Embryonic facial prominence (tissue), 1 donor: ENCODE measurements around the gene WDR54.
"Not testable (repeated sequence)": the region's sequence is repeated elsewhere in the genome, so short reads cannot be mapped to it uniquely, and the experiment has no call there.

Source experiments
- DNase-seq: peaks from one replicate; pipeline ENCODE4 v3.0.0-alpha.2; 2016; ENCODE audit errors: extremely low spot score

Gene WDR54

DNA sequence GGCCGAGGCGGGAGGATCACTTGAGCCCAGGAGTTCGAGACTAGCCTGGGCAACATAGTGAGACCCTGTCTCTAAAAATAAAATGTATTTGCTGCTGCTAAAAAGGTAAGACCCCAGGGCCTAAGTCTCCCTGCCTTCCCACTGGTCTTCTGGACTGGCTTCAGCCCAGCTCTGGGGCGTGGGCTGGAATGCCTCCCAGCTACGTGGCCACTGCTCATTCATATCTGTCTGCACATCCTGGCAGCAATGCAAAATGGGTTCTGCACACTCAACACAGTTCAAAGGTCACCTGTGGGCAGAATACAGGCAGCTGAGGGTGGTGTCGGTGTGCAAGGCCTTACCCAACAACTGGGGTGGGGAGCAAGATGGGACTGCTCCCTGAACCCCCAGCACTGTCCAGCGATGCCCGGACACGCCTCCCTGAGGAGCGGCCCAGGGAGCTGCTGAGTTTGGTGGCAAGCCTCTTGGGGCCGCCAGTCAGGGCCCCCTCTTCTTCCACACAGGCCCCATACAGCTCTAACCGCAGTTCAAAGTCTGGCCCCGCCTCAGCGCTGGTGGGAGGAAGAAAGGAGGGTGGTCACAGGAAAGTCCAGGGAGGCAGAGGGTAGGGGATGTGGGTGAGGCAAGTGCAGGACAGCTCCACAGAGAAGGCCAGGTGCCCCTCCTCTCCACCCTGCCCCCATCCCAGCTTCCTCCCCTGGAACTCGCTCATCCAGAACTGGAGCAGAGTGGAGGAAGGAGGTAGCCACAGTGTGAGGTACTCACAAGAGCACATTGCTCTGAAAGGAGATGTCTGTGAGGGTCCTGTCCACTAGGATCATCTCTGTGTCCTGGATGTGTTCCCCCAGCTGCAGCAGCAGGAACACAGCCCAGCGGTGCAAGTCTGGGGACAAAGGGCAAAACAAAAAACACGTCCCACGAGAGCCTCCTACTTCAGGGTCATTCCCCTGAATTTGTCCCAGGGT is 8.2 kb downstream of the WDR54 start:
- DNase-seq = no peak

DNA sequence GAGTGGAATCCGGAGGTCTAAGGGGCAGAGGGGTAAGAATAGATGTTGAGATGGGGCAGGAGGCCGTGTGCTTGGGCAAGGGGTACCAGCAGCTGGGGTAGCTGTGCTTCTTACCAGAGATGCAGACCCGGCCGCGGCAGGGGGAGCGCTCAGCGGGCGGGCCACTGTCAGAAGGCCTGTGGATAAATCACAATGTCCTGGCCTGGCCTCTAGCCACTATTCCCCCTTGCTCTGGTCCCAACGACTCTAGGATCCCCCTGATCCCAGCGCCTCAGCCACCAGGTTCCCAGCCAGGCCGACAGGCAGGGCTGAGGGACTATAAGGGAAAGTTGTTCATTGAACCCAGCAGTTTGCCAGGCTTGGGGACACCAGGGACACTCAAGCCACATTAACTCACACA is 9.0 kb downstream of the WDR54 start:
- no peak for DNase-seq

DNA sequence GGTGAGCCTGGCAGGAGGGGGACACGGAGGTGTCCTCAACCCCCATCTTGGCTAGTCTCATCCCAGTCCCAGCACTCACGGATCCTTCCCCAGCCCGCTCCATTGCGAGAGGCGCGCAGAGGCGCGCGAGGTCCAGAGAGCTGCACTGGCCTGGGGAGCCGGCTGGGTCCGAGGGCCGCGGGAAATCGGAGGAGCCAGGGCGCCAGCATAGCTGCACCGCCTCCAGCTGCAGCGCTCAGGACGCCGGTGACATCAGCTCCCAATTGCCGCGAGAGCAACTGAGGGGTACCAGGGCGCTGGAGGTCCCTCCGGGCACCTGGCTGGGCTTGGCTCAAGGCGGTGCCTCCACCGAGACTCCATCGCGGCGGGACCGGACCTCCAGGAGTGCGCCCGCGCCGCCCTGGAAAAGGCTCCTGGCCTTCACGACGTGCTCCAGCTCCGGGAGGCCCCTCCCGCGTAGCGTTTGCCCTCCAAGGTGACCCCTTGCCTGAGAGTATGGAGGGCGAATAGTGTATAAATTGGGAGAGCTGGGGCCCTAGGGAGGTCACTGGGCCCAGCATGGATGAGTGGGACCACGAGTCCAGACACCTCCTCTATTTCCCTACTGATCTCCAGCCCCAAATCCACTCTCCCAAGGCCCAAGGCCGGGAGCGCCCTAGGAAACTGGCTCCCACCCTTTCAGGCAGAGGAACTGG is 14.7 kb downstream of the WDR54 start:
- no peak for DNase-seq

DNA sequence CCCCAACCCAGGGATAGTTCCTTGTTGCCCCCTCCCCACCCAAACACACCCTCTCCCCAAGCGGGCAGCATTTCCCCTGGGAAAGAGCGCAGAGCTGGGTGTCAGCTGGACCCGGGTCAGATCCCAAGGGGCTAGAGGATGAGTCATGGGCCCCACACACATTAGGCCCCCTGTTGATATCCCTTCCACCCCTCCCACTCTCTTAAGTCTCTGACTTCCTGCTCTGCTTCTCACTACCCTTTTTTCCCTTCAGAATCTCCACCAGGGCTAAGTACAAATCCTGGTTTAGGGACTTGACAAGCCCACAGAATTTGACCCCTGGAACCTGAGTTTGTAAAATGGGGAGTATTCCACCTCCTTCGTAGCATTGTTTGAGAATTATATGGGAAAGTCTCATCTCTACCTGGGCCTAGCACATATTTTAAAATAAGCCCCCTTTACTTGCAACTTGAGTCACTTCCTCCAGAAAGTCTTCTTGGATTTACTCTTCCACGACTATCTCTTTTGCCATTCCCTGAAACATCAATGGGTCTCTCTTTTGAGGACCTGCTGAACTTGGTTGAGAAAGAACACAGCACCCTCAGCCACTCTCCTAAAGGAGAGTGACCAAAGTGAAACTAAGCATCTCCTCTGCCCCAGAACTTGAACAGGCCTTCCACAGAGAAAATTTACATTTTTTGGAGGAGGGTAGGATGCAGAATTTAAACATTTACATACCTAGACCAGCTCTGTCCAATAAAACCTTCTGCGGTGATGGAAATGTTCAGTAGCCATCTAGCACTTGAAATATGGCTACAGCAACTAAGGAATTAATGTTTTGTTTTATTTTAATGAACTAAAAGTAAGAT is 15.5 kb downstream of the WDR54 start:
- DNase-seq = no peak

DNA sequence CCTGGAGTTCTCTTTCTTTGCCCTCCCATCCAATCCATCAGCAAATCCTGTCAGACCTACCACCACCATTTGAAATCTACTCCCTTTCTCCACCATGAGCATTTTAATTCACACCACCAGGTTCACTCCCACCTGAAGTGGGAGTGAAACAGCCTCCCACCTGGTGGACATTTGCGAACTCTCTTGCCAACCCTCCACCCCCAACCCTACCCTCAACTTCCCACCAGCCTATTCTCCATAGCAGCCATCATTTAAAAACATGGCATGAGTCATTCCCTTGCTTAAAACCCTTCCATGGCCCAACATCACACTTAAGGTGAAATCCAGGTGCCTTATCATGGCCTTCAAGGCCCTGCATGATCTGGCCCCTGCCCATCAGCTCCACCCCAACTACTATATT is 16.7 kb downstream of the WDR54 start:
- no peak for DNase-seq

DNA sequence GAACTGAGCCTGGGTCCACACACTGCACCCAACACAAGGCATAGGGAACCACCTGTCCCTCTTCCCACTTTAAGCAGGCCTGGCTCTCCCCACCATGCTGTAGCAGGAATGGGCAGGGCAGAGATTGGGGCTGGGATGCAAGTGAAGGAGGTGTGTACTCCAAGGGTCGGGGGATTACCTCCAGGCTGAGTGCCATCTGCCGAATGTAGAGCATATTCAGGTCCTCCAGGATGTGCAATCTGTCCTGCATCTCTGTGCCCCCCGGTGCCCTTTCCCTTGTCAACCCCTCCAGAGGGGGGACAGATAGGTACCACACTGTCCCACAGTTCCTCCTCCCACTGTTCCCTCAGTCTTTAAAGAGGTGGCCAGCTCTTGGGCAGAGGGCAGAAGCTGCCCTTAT is 17.8 kb downstream of the WDR54 start:
- DNase-seq = no peak

DNA sequence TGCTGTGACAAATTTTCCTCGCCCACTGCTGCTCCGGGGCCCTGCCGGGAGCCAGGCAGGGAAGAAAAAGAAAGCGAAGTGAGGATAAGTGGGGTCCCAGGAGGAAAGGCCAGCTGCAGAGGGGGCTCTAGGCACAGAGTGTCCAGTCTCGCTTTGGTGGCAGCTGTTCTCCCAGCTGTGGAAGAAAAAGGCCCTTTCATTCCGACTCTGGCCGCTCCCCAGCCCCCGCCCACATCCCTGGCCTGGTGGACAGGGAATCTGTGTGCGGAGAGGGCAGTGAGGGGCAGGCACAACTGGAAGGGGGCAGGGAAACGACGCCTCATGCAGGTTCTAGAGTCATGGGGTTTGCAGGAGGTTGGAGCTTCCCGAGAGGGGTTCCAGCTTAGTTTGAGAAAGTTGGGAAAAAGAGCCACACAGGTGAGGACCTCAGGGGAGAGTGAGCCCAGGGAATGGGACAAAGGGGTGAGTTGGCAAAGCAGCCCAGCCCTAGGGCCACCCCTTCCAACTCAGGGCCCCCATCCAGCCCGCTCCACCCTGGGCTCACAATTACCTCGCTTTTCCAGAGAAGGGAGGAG is 18.4 kb downstream of the WDR54 start:
- no peak for DNase-seq

DNA sequence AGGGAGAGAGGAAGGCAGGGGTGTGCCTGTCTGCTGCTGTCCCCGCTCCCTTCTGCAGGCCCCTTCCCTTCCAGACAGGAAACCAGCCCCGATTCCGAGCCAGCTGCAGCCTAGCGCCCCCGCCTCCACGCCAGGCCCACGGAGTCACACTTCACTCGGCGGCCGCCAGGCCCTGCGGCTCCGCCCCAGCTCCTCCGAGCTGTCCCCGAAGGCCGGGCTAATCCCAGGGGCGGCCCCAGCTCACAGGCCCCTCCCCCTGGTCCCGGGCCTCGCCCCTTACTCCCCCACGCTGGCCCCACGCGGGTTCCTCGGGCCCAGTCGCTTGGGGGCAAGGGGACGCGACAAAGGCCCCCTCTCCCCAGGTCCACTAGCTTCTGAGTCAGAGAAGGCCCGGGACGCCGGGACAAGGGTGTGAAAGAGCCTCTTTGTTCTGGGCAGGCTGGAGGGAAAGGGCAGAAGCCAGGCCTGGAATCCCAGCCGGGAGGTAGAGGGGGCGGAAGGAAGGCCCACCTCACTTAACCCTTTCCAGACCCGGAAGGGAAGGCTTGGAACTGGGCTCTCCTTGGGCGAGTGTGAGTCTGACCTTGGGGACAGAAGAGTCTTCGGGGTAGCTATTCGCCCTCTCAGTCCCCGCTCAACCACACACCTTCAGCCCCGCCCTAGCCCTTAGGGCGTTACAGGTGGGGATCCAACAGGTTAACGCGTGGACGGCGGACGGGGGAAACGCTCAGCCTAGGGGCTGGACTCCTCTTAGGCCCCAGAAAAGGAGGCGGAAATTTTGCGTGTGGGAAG is 19.0 kb downstream of the WDR54 start:
- peak; percentile 86 for DNase-seq

DNA sequence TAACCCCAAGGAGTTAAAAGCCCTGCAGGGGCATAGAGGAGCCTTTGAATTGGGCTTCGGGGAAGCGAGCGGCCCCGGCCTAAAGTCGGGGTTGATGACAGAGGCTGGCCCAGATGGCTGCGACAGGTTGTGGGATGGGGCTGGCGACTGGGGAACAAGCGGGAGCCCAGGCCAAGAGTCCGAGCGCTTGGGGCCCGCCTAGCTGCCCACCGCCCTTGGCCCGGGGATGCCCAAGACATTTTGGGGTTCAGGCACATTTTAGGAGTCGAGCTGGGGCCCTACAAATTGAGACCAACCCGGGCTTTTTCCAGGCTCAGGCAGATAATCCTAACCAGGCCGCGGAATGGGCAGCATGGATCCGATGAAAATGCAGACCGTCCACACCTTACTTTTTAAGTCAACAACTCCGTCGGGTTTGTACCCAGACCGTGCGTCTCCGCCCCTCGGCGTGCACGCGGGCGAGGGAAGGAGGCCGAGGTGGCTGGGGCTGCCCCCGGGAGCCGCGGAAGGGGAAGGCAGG is 19.7 kb downstream of the WDR54 start:
- DNase-seq = no peak

DNA sequence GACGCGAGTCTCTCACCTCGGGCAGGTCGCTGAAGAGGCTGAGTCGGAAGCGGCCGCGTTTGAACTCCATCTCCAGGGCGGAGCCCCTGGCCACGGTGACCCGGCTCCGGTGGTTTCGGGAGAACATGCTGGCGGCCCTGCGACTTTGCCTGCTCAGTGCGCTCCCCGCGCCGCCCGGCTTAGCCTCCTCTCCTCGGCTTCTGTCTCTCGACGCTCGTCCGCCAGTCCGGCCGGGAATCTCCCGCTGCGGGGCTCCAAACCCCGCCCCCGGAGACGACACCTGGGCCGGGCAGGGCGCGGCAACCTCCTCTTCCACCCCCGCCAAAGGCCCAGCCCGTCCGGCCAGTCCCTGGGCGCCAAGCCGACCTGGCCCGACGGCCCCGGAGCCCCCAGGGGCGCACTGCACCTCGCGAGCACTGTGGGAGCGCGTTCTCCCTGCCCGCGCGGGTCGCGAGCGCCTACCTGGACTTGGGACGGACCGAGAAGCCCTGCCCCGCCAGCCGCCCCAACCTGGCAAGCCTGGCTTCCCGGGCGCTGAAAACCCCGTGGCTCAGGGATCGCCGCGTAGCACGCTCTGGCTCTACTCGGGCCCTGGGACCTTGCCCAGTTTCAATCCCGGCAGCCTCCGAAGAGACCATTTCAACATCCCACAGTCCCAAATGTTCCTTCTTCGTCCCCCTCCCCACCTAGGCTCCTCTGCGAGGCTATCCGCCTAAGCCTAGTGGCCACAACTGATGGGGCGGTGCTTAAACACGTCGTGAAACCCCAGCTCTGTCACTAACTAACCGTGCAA is 20.4 kb downstream of the WDR54 start, which contains the start of gene RTKN:
RTKN (minus strand) TSS at position 248 of the 793 bp plus-strand sequence; CDS start at position 127, 121 bp downstream.
- DNase-seq = no peak

DNA sequence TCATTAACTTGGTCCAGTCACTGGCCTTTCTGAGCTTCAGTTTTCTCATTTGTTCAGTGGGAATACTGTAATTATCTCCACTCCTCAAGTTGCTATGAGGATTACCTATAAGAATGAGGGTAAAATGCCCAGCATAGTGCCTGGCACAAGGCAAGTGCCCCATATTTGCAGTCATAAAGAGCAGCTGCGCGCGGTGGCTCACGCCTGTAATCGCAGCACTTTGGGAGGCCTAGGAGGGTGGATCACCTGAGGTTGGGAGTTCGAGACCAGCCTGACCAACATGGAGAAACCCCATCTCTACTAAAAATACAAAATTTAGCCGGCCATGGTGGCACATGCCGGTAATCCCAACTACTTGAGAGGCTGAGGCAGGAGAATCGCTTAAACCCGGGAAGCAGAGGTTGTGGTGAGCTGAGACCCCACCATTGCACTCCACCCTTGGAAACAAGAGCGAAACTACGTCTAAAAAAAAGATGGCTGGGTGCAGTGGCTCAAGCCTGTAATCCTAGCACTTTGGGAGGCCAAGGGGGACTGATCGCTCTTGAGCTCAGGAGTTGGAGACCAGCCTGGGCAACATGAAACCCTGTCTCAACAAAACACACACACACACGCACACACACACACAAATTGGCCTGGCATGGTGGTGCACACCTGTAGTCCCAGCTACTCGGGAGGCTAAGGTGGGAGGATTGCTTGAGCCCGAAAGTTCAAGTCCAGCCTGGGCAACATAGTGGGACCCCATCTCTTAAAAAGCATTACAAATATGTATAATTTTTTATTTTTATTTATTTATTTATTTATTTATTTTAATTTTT is 21.2 kb downstream of the WDR54 start:
- DNase-seq = not testable (repeated sequence)

DNA sequence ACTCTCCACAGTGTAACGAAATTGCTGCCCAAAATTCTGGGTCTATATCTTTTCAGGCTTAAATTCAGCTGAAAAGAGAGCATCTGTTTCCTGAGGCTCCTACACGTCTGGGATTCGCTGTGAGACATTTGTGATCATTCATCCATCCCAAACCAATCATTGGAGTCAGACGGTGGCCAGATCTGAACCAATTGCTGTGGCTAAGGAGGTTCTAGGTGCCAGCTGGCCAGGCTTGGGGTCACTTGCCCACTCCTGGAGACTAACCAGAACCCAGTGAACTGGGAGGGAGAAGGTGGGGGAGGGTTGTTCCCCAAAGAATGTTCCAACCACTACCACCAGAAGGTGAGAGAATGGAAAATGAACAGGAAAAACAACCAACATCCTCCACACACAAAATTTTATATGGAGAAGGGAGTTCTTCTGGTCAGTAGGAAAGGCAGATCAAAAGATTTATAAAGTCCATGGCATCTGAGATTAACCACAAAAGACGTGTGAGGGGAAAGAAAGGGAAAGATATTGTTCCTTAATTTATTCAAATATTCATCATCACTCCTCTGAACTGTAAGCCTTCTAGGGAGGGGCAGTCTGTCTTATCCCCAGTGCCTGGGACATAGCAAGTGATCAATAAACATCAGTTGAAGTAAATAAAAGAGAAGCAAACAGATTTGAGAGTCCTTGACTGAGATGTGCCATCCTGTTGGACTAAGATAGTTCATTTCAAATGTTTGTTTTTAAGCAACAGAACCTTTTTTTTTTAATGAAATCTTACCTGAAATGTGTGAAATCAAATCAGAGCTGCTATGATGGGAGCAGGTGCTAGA is 23.2 kb downstream of the WDR54 start:
- DNase-seq = no peak

DNA sequence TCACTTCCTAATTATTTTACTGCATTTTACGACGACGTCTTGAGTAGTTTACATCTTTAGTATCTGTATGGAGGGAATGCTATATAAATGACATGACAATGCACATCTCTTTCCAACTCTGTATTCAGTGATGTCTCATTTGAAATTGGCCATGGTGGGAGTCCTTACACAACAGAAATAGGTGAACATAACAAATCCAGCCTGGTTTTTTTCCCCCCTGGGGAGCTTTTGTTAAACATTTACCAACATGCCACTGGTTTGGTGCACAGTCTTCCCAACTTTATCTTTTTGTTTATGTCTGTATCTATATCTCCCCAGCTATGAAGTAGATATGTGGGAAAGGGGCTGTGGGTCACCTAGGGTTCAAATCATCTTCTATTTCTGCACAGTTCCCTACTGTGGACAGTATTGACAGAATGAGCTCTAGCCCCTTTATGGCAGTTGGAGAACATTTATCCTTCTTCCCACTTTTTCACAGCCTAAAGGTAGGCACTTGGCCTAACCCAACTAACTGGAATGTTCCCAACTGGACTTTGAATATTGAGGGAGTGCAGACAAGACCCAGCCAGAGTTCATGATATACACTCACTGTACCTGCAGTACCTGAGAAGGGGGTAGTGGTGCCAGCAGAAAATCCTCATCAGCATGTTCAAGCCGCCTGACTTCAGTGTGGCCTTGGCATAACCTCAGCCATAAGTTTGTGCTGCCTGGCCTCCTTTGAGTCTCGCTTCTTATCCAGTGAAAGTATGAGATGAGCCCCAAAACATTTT is 25.9 kb downstream of the WDR54 start:
- no peak for DNase-seq

DNA sequence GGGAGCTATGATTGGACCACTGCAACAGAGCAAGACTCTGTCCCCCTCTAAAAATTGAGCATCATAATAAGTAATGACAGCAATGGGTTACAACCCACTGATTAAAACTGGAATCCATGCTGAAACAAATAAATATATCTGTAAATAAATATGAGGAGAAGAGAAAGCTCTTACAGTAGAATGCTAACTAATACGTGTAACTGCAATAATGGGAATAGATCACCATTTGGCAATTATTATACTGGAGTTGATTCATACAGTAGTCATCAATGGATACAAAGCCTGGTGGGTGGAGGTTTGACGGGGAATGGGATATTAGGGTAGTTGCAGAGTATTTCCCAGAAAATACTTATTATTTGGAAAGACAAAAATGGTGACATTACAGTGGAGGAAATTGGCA is 27.2 kb downstream of the WDR54 start:
- DNase-seq = no peak

DNA sequence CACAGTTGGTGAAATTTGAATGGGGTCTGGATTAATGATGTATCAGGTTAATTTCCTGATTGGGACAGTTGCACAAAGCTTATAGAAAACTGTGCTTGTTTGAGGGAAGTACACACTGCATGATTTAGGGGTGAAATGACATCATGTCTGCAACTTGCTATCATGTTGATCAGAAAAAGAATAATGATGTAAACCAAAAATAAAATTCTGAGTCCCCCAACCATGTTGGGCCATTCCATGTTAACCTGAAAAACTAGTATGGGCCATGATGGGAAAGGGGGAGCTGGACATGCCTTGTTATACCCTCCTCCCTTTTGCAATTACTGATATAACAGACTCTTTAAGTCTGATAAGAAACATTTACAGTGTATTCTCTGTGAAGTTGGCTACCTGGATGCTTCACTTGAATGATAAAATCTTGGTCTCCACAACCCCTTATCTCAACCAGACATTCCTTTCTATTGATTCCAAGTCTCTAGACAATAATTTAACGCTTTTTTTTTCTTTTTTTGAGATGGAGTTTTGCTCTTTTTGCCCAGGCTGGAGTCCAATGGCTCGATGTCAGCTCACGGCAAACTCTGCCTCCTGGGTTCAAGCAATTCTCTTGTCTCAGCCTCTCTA is 29.1 kb downstream of the WDR54 start:
- DNase-seq = no peak

DNA sequence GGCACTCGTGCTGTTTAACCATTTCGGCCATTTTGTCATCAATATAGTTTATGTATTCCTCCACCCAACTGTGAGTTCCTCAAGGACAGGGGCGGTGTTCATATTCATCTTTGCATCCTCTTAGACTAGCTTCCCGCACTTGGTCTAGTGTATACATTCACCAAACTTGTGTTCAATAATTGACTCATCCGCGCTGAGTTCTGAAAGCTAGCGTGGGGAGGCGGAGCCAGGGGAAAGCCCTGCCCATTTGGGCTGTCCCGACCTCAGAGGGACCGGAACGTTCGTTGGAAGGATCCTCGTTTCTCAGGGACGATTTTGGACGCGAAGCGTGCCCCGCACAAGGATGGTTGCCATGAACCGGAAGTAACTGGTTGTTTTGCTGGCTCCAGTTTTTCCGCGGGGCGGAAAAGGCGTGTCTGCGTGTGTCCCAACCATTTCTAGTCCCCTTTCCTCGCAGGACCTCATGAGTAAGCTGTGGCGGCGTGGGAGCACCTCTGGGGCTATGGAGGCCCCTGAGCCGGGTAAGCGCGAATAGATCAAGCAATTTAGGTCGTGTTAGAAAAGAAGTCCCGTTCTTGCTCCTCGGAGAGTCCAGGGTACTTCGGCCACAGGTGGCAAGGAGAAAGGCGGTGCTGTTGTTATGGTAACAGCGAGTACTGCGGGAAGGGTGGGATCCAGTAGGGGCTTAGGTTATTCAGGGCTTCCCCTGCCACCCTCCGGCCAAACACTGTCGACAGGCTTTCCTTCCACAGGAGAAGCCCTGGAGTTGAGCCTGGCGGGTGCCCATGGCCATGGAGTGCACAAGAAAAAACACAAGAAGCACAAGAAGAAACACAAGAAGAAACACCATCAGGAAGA is 33.4 kb downstream of the WDR54 start, which contains the start of gene INO80B:
INO80B (plus strand) TSS at position 434 of the 858 bp plus-strand sequence; CDS start at position 464, 30 bp downstream.
- peak; percentile 94 for DNase-seq
